WERI-Rb-1 (cell line): ENCODE data around the gene VCL.

Experiments
- DNase-seq: peaks from one replicate; pipeline ENCODE4 v3.0.0-alpha.2; 2020
- H3K27ac ChIP-seq: fragments of 250-450 bp; sonication (Bioruptor Pico); 2 replicates; pipeline ENCODE4 v1.5.1; 2020; ENCODE audit warnings: mild to moderate bottlenecking, moderate library complexity
- H3K27me3 ChIP-seq: fragments of 250-450 bp; sonication (Bioruptor Pico); 2 replicates; pipeline ENCODE4 v1.5.1; 2021; ENCODE audit warnings: mild to moderate bottlenecking, low read depth, moderate library complexity; ENCODE audit not compliant: insufficient read depth, severe bottlenecking
- H3K36me3 ChIP-seq: fragments of 250-450 bp; sonication (Bioruptor Pico); 2 replicates; pipeline ENCODE4 v1.5.1; 2020; ENCODE audit warnings: mild to moderate bottlenecking, moderate library complexity
- H3K4me3 ChIP-seq: 2 replicates; pipeline ENCODE4 v1.5.1; 2011; ENCODE audit warnings: low read depth, mild to moderate bottlenecking, control low read depth, low read length
- H3K9me3 ChIP-seq: fragments of 250-450 bp; sonication (Bioruptor Pico); 2 replicates; pipeline ENCODE4 v1.5.1; 2021; ENCODE audit warnings: mild to moderate bottlenecking, moderate library complexity; ENCODE audit not compliant: severe bottlenecking
- CTCF ChIP-seq: IDR thresholded peaks from 2 replicates; pipeline ENCODE4 v1.5.1; 2011; ENCODE audit warnings: low read depth, mild to moderate bottlenecking, control low read depth, inconsistent platforms, low read length

VCL gene

DNA sequence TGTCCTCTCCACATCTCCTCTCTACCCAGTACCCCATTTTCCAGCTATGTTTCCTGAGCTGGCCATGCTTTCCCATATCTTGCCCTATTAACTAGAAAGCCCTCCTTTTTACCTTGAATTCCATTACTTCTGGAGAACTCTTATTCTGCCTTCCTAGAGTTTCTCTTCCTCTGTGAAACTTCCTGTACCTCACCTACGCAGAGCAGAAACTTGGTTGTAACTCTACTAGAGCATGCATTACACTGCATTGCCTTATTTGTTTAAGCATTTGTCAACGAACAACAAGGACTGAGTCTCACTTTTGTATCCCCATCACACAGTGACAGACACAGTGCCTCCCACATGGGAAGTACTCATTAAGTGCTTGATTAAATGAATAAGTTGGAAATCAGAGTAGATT, 36.4 kb downstream of the VCL start:
- no peak for DNase-seq
- Histone ChIP-seq H3K36me3 (no peaks in the 10 kb centered on the region), H3K4me3 (no peak overlapping the region), H3K27ac (no peak overlapping the region), H3K27me3 (no peaks in the 10 kb centered on the region), H3K9me3 (no peaks in the 10 kb centered on the region)
- TF ChIP-seq CTCF = no peak

DNA sequence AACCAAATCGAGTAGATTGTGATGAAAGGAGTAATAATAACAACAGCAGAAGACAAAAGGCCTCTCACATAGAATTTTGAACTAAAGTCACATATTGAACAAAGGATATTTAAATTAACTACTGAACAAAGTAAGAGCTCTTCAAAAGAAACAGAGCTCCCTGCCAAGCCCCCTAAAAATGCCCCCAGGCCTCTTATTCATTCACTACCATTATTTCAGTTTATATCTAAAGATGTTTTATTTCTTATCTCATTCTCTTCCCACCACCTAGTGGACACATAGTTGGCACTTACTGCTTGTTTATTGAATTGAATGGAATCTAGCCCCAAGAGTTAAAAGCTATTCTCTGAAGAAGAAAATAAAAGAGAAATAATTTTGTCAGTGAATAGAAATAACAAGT, 37.4 kb downstream of the VCL start:
- Histone ChIP-seq H3K27me3 (no peaks in the 10 kb centered on the region), H3K27ac (no peak overlapping the region), H3K9me3 (no peaks in the 10 kb centered on the region), H3K4me3 (no peak overlapping the region), H3K36me3 (no peaks in the 10 kb centered on the region)
- no peak for TF ChIP-seq CTCF
- no peak for DNase-seq

GRCh38 chr10:74036474-74036873, 38.6 kb downstream of the VCL start:
- Histone ChIP-seq H3K36me3 (no peaks in the 10 kb centered on the region), H3K27ac (no peak overlapping the region), H3K9me3 (no peaks in the 10 kb centered on the region), H3K4me3 (no peak overlapping the region), H3K27me3 (no peaks in the 10 kb centered on the region)
- TF ChIP-seq CTCF = no peak
- no peak for DNase-seq

DNA sequence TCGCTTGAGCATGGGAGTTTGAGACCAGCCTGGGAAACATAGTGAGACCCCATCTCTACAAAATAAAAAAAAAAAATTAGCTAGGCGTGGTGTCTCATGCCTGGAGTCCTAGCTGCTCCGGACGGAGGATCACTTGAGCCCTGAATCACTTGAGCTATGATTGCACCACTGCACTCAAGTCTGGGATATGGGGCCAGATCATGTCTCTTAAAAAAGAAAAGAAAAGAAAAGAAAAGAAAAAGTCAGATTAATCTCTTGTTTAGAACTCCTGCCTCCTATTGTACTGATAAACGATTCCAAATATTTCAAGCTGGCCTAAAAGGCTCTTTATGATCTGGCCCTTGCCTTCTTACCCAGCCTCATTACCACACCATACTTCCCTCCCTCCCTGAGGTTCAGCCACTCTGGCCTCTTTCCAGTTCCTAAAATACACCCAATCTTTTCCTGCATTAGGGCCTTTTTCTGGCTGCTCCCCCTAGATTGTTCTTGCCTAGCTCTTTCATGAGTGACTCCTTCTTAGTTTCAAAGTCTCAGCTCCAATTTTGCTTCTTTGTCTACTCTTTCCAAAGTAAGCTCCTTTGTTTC, 41.7 kb downstream of the VCL start:
- Histone ChIP-seq H3K36me3 (peaks cover 6% of the 10 kb centered on the region), H3K27ac (no peak overlapping the region), H3K4me3 (no peak overlapping the region), H3K27me3 (no peaks in the 10 kb centered on the region), H3K9me3 (no peaks in the 10 kb centered on the region)
- DNase-seq = no peak
- TF ChIP-seq CTCF = no peak

GRCh38 chr10:74040200-74041126, 42.5 kb downstream of the VCL start:
- Histone ChIP-seq H3K9me3 (no peaks in the 10 kb centered on the region), H3K36me3 (peaks cover 7% of the 10 kb centered on the region), H3K27me3 (no peaks in the 10 kb centered on the region), H3K27ac (no peak overlapping the region), H3K4me3 (no peak overlapping the region)
- no peak for TF ChIP-seq CTCF
- no peak for DNase-seq

DNA sequence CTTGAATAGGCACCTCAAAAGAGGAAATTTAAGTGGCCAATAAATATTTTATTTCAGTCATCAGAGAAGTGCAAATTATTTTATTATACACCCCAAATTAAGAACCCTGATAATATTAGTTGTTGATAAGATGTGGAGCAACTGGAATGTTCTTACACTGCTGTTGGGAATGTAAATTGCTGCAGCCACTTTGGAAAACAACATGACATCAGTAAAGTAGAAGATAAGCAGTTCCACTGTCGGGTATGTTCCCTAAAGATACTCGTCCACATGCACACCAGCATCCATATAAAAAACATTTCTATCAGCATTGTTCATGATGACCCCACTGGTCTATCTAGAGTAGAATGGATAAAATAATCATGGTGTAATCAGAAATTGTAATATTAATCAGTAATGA, 46.5 kb downstream of the VCL start:
- Histone ChIP-seq H3K36me3 (peaks cover 7% of the 10 kb centered on the region), H3K4me3 (no peak overlapping the region), H3K9me3 (no peaks in the 10 kb centered on the region), H3K27me3 (no peaks in the 10 kb centered on the region), H3K27ac (no peak overlapping the region)
- no peak for TF ChIP-seq CTCF
- no peak for DNase-seq
